Mesothelial cell of epicardium (in vitro differentiated cells): ENCODE measurements around the gene RNF220. TPM values are rescaled to one million over a fixed set of nuclear protein-coding genes. Genes with fewer than 3 reads are reported as not detected.

Experiments
- DNase-seq, 2 experiments: peaks; one replicate each; pipeline ENCODE4 v3.0.0; 2021; ENCODE audit warnings: low spot score in 2 of 2; ENCODE audit not compliant: unreplicated experiment in 2 of 2
- H3K27ac Mint-ChIP-seq: 2 replicates; pipeline ENCODE4 v1.8.0; 2021; ENCODE audit warnings: mixed read lengths
- H3K27me3 Mint-ChIP-seq: 2 replicates; pipeline ENCODE4 v1.8.0; 2021; ENCODE audit warnings: low read depth, mixed read lengths
- H3K36me3 Mint-ChIP-seq: 2 replicates; pipeline ENCODE4 v1.8.0; 2021; ENCODE audit warnings: mixed read lengths
- H3K4me1 Mint-ChIP-seq: 2 replicates; pipeline ENCODE4 v1.8.0; 2021; ENCODE audit warnings: mixed read lengths
- H3K4me3 Mint-ChIP-seq: 2 replicates; pipeline ENCODE4 v1.8.0; 2021; ENCODE audit warnings: mild to moderate bottlenecking, moderate library complexity, mixed read lengths
- H3K9me3 Mint-ChIP-seq: 2 replicates; pipeline ENCODE4 v1.8.0; 2021; ENCODE audit warnings: mixed read lengths
- CTCF ChIP-seq: fragments of 200-600 bp; sonication (generic); IDR thresholded peaks from one replicate; pipeline ENCODE4 v1.5.0; 2021; ENCODE audit warnings: antibody characterized with exemption; ENCODE audit not compliant: unreplicated experiment
- total RNA-seq: library from RNA; stranded (reverse); gene quantifications from 3 replicates; pipeline ENCODE4 v1.2.1, GENCODE V29; 2021

RNF220 gene
- total RNA-seq, 1 donor from 2014 or later: 84.2 TPM

GRCh38 chr1:44508397-44508745, 103.3 kb downstream of the RNF220 start:
- no peak overlapping the region for H3K27ac Mint-ChIP-seq
- H3K27me3 Mint-ChIP-seq: peaks cover 68% of the 10 kb centered on the region
- TF ChIP-seq CTCF: no peak
- no peaks in the 10 kb centered on the region for H3K36me3 Mint-ChIP-seq
- H3K4me3 Mint-ChIP-seq: no peak overlapping the region
- DNase-seq: no peak
- H3K9me3 Mint-ChIP-seq: no peaks in the 10 kb centered on the region
- H3K4me1 Mint-ChIP-seq: peaks cover 12% of the 10 kb centered on the region

GRCh38 chr1:44511363-44511762, 106.3 kb downstream of the RNF220 start:
- peaks cover 12% of the 10 kb centered on the region for H3K4me1 Mint-ChIP-seq
- TF ChIP-seq CTCF: no peak
- no peak overlapping the region for H3K4me3 Mint-ChIP-seq
- peaks cover 80% of the 10 kb centered on the region for H3K27me3 Mint-ChIP-seq
- H3K27ac Mint-ChIP-seq: no peak overlapping the region
- no peaks in the 10 kb centered on the region for H3K9me3 Mint-ChIP-seq
- no peak for DNase-seq
- no peaks in the 10 kb centered on the region for H3K36me3 Mint-ChIP-seq

GRCh38 chr1:44511769-44512168, 106.7 kb downstream of the RNF220 start:
- no peak for DNase-seq
- Mint-ChIP-seq H3K36me3 (no peaks in the 10 kb centered on the region), H3K4me3 (no peak overlapping the region), H3K9me3 (no peaks in the 10 kb centered on the region), H3K27me3 (peaks cover 80% of the 10 kb centered on the region), H3K27ac (no peak overlapping the region), H3K4me1 (peaks cover 12% of the 10 kb centered on the region)
- TF ChIP-seq CTCF: no peak

GRCh38 chr1:44512313-44512885, 107.3 kb downstream of the RNF220 start:
- H3K9me3 Mint-ChIP-seq: no peaks in the 10 kb centered on the region
- peaks cover 80% of the 10 kb centered on the region for H3K27me3 Mint-ChIP-seq
- no peak overlapping the region for H3K27ac Mint-ChIP-seq
- TF ChIP-seq CTCF: no peak
- no peak for DNase-seq
- peaks cover 8% of the 10 kb centered on the region for H3K4me1 Mint-ChIP-seq
- no peaks in the 10 kb centered on the region for H3K36me3 Mint-ChIP-seq
- H3K4me3 Mint-ChIP-seq: no peak overlapping the region

GRCh38 chr1:44513111-44513510, 108.1 kb downstream of the RNF220 start:
- H3K4me1 Mint-ChIP-seq: peaks cover 7% of the 10 kb centered on the region
- no peak overlapping the region for H3K27ac Mint-ChIP-seq
- peaks cover 74% of the 10 kb centered on the region for H3K27me3 Mint-ChIP-seq
- no peaks in the 10 kb centered on the region for H3K9me3 Mint-ChIP-seq
- no peak for TF ChIP-seq CTCF
- no peak overlapping the region for H3K4me3 Mint-ChIP-seq
- no peaks in the 10 kb centered on the region for H3K36me3 Mint-ChIP-seq
- no peak for DNase-seq

- no peak overlapping the region for H3K4me3 Mint-ChIP-seq
- TF ChIP-seq CTCF: no peak
- H3K36me3 Mint-ChIP-seq: no peaks in the 10 kb centered on the region
- H3K9me3 Mint-ChIP-seq: no peaks in the 10 kb centered on the region
- DNase-seq: no peak
- peaks cover 7% of the 10 kb centered on the region for H3K4me1 Mint-ChIP-seq
- H3K27me3 Mint-ChIP-seq: peaks cover 74% of the 10 kb centered on the region
- no peak overlapping the region for H3K27ac Mint-ChIP-seq
Observed at GRCh38 chr1:44514673-44515072, 109.6 kb downstream of the RNF220 start.
